Measurements from ENCODE around the gene SEMA3A.

DNA sequence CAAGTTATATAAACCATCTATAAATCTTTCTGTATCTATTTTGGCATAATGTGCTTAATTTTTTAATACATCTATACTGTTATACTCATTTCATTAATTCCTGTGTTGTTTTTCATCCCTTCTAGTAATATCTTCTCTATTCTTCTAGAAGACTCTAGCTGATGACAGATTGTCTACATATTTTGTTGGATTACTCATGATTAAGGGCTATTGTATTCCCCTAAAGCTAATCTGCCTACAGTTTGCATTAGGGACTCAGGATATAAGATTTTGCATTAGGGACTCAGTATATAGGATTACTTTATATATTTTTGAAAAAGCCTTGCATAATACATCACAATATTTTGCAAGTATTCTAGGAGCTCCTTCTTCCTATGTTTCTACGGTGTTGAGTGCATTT is 8.3 kb upstream of the SEMA3A start:
- TF ChIP-seq, protein P1, sequence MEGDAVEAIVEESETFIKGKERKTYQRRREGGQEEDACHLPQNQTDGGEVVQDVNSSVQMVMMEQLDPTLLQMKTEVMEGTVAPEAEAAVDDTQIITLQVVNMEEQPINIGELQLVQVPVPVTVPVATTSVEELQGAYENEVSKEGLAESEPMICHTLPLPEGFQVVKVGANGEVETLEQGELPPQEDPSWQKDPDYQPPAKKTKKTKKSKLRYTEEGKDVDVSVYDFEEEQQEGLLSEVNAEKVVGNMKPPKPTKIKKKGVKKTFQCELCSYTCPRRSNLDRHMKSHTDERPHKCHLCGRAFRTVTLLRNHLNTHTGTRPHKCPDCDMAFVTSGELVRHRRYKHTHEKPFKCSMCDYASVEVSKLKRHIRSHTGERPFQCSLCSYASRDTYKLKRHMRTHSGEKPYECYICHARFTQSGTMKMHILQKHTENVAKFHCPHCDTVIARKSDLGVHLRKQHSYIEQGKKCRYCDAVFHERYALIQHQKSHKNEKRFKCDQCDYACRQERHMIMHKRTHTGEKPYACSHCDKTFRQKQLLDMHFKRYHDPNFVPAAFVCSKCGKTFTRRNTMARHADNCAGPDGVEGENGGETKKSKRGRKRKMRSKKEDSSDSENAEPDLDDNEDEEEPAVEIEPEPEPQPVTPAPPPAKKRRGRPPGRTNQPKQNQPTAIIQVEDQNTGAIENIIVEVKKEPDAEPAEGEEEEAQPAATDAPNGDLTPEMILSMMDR (IDR thresholded peaks at IDR 0.05): no peak
- TF ChIP-seq POLR2A (IDR thresholded peaks at IDR 0.05) (no peak), EP300 (IDR thresholded peaks at IDR 0.05) (no peak)

Measured in ovary (tissue), 3 donors.